ENCODE results near the gene SORCS2.

GRCh38 chr4:7190278-7190594 is 2.1 kb upstream of the SORCS2 start:
- TF ChIP-seq CTCF (IDR thresholded peaks at IDR 0.05) = no peak
- TF ChIP-seq POLR2A (IDR thresholded peaks at IDR 0.05) = no peak
